NCI-H510A (cell line): ENCODE results near the gene WNK1.
"Not testable (repeated sequence)": the region's sequence is repeated elsewhere in the genome, so short reads cannot be mapped to it uniquely, and the experiment has no call there.

ENCODE experiments used
- DNase-seq: peaks from one replicate; lab custom pipeline; 2025; lab: John Stamatoyannopoulos, UW

WNK1 gene

GRCh38 chr12:751999-752694 lies at the start of gene WNK1:
Gene WNK1, plus strand, starts transcription at chr12:752579. Its CDS starts 987 bp downstream, at chr12:753566.
- peak; percentile 93 for DNase-seq

GRCh38 chr12:704516-705242 lies 47.7 kb upstream of the WNK1 start:
- no peak for DNase-seq

GRCh38 chr12:708084-708483 lies 44.3 kb upstream of the WNK1 start:
- not testable (repeated sequence) for DNase-seq

GRCh38 chr12:709455-710020 lies 42.8 kb upstream of the WNK1 start:
- no peak for DNase-seq

- no peak for DNase-seq
Measured at GRCh38 chr12:712172-712863, 40.1 kb upstream of the WNK1 start.

- DNase-seq: no peak
Measured at GRCh38 chr12:713281-713875, 39.0 kb upstream of the WNK1 start.

- DNase-seq: no peak
Measured at GRCh38 chr12:716506-716905, 35.9 kb upstream of the WNK1 start.

GRCh38 chr12:718756-719102 lies 33.6 kb upstream of the WNK1 start:
- no peak for DNase-seq

GRCh38 chr12:720231-720941 lies 32.0 kb upstream of the WNK1 start:
- DNase-seq: no peak

GRCh38 chr12:724194-724855 lies 28.1 kb upstream of the WNK1 start:
- no peak for DNase-seq

GRCh38 chr12:725076-725475 lies 27.3 kb upstream of the WNK1 start:
- DNase-seq: no peak

GRCh38 chr12:726281-727140 lies 25.9 kb upstream of the WNK1 start:
- DNase-seq: no peak

GRCh38 chr12:727321-727720 lies 25.1 kb upstream of the WNK1 start:
- DNase-seq: no peak

GRCh38 chr12:728781-729180 lies 23.6 kb upstream of the WNK1 start:
- DNase-seq: no peak

- DNase-seq: no peak
Measured at GRCh38 chr12:729221-729620, 23.2 kb upstream of the WNK1 start.

GRCh38 chr12:730550-730949 lies 21.8 kb upstream of the WNK1 start:
- no peak for DNase-seq

- DNase-seq: no peak
Measured at GRCh38 chr12:737122-737739, 15.1 kb upstream of the WNK1 start.

- no peak for DNase-seq
Measured at GRCh38 chr12:738712-739111, 13.7 kb upstream of the WNK1 start.

GRCh38 chr12:739349-739748 lies 13.0 kb upstream of the WNK1 start:
- no peak for DNase-seq

- no peak for DNase-seq
Measured at GRCh38 chr12:740921-741320, 11.5 kb upstream of the WNK1 start.
